NCI-H774 (cell line): Measurements from ENCODE around the gene MIP.
"Not testable (repeated sequence)": the region's sequence is repeated elsewhere in the genome, so short reads cannot be mapped to it uniquely, and the experiment has no call there.

Experiments
- DNase-seq: peaks from one replicate; lab custom pipeline; 2025; lab: John Stamatoyannopoulos, UW

Gene MIP

DNA sequence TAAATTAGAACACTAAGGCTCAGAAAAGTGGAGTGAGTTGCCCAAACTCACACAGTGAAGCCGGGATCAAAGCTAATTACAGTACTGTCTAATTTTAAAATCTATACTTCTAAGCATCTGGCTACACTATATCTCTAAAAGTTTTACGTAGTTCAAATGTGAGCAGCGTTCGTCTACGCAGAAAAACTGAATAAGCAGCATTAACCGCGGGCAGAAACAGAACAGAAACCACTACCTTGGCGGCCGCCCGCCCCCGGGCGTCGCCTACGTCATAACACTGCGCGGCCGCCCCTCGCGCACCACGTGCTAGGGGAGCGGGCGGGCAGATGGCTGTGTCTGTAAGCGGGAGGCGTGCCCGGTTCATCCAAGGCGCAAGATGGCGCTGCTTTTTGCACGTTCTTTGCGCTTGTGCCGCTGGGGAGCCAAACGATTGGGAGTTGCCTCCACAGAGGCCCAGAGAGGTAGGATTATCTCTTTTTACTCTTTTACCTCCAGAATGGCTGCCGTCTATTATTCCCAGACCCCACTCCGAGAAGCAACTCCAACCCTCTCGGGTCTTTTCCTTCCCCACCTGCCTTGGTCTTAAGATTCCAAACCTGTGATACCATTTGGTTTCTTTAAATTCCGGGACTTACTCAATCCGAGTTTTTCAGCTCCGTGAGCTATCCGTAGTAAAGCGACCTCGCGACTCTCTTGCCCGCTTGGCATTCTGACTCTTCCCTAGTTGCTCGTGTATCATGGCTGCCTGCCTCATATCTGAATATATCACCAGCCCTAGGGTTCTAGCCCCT is 14.0 kb upstream of the MIP start, which contains the start of gene SPRYD4:
SPRYD4 (plus strand) TSS at position 363 of the 791 bp plus-strand sequence; CDS start at position 377, 14 bp downstream.
- peak; percentile 96 for DNase-seq

DNA sequence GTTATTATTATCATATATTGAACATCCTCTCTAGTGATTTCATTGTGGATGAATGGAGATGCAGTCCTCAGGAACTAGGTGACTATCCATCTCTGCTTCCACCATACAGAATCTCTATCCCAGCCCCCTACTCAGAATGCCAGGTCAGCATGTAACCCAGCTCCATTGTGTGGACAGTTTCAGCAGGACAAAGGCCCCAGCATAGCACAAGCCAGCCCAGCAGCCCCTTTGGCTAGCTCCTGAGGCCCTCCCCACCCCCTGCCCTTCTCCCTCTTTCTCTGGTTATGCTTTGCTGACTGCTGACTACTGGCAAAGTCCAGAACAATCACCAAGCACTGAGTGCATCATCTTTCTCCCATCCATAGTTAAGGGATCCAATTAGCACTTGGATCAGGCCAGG is 8.1 kb upstream of the MIP start:
- DNase-seq, result no peak

DNA sequence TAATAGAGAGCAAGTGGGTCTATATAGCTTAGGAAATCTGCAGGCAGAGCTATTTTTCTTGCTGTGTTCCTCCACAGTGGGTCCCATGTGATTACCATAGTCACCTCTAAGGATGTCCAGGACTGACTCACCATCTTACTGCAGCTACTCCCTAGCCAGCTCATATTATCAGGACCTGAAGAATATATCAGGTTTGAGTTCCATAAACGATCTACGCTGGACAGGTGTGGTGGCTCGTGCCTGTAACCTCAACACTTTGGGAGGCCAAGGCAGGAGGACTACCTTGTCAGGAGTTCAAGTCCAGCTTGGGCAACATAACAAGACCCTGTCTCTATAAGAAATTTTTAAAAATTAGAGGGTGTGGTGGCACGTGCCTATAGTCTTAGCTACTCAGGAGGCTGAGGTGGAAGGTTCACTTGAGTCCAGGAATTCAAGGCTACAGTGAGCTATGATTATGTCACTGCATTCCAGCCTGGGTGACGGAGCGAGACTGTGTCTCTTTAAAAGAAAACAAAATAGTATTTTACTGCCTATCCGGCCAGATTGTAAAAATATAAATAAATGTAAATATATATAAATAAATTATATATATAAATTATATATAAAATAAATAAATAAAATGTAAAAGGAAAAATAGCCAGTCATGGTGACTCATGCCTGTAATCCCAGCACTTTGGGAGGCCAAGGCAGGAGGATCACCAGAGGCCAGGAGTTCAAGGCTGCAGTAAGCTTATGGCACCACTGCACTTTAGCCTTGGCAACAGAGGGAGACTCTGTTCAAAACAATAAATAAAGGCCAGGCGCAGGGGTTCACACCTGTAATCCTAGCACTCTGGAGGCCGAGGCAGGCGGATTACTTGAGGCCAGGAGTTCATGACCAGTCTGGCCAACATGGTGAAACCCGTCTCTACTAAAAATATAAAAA is 7.0 kb upstream of the MIP start:
- no peak for DNase-seq

DNA sequence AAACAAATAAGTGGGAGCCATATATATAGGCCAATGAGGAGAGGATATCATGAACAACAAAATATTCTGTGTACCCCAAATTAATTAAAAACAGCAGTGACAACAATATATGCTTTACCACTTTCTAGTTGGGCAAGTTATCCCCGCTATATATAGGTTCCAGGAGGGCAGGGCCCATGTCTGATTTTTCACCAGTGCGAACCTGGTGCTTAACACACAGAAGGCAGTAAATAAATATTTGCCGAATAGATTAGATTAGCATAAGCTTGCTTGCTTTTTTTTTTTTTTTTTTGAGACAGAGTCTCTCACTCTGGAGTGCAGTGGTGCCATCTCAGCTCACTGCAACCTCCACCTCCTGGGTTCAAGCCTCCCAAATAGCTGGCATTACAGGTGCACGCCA is 3.4 kb upstream of the MIP start:
- DNase-seq, result no peak

DNA sequence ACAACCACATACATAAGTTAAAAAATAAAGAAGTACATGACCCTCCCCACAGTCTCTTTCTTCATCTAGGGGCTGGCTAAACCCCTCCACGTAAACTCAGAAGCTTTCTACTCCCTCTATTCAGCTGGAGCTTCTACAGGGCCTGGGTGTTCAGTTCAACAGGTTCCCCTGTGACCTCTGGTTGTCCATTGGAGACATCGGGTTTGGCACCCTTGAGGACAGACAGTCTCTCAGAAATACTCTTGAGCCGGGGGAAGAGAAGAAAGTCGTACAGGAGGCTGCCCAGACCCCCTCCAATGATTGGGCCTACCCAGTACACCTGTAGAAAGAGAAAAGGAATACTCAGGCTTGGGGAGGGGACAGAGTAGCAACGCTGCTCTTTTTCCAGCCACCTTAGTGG is 3.3 kb downstream of the MIP start:
- DNase-seq, result no peak

DNA sequence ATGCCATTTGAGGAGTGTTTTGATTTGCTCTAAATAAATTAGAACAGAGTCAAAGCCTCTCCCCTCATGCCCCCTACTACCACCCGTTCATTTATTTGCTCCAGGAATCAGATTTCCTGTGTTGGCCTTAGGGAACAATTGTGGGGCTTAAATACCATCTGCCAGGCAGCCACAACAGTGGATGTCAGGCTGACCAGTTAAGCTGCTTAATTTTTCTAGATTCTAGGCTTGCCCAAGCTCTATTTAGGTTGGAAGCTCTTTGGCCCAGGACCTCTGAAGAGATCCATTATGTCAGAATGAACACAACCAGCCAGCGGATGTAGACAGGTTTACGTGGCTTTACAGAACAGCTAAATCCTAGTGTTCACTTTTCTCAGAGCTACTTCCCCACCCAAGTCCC is 4.2 kb downstream of the MIP start:
- no peak for DNase-seq

DNA sequence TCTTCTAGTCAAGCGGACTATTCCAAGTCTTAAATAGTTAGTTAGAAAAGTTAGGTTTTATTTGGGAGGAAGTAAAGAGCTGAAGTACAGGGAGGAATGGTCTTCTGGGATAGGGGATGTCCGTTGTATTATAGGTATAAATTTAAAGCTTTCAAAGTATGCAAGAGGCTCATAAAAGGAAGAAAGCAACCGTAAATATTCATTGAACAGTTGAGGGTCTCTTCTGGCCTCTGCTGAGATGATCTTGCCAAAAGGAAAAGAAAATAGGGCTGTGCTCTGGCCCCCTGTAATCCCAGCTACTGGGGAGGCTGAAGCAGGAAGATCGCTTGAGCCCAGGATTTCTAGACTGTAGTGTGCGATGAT is 4.9 kb downstream of the MIP start:
- DNase-seq, result no peak

DNA sequence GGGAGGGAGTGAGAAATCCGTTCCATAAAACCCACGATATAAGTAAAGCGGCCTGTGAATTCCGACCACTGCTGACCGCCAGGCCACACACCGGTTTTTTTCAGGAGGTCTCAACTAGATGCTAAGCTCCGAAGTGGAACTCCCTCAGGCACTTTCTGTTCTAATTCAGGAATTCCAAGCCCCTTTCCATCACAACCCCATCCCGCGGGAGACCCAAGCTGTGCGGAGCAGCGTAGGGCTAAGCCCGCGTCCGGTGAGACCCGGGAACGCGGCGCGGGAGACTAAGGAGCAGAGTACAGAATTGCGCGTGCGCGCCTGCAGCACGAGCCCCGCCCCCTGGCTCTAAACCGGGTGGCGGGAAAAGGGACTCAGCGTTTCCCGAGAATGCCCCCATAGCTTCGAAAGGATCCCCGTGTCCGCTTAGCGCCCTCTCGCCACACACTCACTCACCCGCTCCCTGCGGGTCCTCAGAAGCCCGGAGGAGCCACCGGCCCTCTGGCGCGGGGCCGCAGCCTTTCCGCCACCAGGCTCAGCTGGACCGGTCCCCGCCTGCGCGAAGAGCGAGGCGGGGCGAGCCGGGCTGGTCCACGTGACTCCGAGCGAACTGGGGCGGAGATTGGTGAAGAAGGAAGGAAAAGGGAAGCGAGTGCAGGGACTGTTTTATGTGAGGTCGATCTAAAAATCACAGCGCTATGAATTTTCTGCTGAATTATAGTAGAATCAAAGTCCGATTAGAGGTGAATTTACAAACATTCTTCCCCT is 5.4 kb downstream of the MIP start, which contains the start of gene TIMELESS:
TIMELESS (minus strand) TSS at position 567 of the 762 bp plus-strand sequence. CDS start 15,256 bp downstream, outside the sequence.
- DNase-seq, result peak; percentile 94

DNA sequence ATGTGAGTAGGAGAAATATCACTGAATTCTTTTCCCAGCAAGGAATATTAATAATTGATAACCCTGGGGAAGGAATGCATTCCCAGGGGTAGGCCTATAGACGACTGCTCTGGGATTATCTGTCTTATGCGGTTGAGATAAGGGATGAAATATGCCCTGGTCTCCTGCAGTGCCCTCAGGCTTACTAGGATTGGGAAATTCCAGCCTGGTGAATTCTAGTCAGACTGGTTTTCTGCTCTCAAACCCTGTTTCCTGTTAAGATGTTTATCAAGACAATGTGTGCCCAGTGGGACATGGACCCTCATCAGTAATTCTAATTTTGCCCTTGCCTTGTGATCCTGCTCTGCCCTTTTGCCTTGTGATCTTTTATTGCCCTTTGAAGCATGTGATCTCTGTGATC is 11.2 kb downstream of the MIP start:
- DNase-seq, result not testable (repeated sequence)

DNA sequence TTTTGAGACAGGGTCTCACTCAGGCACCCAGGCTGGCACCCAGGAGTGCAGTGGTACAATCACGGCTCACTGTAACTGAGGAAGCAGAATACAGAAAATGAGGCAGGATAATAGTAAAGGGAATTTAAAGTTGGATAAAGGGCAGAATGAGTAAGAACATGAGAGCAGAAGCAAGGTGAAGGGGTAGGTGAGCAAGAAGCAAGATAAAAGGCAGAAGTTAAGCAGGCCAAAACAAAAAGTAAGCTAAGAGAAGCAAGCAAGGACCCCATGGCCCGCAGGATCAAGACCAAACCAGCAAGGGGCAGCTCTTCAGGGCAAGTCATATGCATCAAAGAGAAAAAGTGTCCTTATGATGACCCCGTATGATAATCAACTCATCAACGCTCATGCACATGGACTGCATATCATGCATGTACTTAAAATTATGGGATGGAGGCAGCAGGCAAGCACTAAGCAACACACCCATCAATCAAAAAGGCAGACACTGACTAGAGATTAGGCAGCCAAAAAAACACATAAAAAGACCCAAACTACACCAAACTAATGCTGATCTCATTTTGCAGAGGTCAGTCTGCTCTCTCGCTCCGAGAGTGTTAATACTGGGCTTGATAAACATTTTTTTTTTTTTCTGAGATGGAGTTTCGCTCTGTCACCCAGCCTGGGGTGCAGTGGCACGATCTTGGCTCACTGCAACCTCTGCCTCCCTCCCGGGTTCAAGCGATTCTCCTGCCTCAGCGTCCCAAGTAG is 16.9 kb downstream of the MIP start:
- DNase-seq, result no peak

DNA sequence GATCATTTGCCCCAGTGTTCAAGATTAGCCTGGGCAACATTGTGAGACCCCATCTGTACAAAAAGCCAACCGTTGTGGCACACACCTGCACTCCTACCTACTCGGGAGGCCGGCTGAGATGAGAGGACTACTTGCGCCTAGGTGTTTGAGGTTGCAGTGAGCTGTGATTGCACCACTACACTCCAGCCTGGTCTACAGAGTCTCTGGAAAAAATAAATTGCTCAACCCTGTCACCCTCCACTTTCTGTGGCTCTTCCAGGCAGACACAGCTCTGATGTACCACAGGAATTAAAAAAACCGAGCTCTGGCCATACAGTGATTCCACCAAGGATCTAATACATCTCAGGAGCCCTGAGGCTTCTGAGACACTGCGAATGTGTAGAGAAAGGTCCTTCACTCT is 19.6 kb downstream of the MIP start:
- DNase-seq, result no peak

DNA sequence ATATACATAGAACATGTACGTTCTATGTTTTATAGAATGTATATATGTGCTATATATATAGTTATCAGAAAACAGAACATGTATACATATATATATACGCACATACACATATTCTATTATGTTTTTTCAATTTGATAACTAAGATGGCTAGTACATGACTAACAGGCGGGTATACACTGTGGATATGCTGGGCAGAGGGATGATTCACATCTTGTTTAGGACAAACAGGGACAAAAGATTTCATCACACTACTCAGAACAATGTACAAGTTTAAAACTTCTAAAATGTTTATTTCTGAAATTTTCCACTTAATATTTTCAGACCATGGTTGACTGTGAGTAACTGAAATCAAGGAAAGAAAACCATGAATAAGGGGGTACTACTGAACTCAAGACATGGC is 22.6 kb downstream of the MIP start:
- DNase-seq, result no peak

DNA sequence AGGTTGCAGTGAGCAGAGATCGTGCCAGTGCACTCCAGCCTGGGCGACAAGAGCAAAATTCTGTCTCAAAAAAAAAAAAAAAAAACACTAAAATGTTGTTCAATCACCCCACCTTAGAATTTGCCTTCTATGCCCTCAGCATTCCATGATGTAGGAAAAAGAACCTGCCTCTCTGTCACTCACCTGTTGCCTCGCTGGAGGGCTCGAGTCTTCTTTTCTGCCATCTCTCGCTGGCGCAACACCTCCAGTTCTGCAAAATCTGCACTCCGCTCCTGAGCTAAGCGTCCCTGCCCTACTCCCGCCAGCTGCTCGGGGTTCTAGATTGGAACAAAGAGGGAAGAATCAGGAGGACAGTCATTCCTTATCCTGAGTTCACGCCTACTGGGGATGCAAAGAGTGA is 23.2 kb downstream of the MIP start:
- DNase-seq, result no peak

DNA sequence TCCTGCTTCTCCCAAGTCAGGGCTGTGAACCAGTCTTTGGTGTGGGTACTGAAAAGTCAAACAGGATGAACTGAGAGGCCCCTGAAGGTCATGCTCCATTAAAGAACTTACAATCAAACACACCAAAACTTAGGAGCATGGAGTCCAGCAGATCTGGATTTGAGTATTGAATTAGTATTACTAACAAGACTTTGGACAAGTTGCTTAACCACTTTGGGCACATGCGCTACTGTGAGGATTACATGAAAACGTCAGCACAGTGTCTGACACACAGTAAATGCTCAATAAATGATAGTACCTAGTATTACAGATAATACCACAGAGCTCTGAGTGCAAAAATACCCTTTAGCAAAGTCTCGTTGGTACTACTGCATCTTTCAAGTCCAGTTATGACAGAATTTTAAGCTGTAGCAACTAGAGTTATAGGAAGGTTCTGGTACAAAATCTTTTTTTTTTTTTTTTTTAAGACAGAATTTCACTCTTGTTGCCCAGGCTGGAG is 28.5 kb downstream of the MIP start:
- DNase-seq, result no peak

DNA sequence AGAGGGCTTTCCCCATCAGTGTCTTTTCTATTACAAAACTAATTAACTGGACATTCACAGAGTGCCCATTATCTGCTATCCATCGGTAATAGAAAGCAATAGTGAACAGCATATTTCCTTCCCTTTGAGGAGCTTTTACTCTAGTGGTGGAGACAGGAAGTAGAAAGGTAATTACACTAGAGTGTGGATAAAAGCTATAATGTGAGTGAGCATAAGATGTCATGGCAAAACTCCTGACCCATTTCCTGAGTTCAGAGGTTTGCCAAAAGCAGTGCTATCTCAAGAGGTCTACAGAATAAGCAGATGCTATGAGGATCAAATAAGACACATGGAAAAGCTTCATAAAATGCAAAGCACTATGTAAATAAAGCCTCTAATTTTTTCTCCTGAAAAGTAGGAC is 29.3 kb downstream of the MIP start:
- DNase-seq, result no peak

DNA sequence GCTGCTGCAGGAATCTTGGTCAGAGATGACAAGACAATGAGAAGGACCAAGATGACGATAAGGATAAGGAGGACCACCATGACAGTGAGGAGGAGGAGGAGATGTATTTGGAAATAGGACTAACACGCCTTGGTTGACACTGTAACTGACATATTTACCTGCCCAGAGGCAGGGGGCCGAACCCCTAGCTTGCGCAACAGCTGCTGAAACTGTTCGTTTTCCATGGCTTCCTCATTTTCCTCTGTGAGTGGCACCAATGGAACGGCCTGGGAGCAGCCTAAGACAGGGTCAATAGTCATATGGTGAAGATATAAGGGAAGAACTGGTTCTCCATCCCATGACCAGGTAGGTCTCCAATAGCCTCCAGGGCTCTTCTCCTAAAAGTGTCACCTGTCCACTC is 34.0 kb downstream of the MIP start:
- DNase-seq, result no peak

DNA sequence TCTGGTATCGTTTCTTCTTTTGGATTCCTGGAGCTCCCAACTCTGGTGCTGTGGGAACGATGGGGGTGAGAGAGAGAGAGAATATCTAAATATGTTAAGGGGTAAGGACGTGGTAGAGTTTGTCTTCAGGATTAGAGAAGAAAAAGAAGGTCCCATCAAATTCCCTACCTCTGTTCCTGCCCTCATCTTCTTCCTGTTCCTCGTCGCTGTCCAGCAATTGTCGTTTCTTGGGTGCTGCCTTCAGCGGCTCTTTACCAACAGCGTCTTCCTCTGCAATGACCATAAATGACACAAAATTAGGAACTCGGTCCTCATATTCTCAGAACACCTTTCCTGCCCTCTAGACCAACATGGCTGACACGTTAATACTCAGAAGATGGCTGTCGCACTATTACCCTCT is 36.7 kb downstream of the MIP start:
- DNase-seq, result no peak

DNA sequence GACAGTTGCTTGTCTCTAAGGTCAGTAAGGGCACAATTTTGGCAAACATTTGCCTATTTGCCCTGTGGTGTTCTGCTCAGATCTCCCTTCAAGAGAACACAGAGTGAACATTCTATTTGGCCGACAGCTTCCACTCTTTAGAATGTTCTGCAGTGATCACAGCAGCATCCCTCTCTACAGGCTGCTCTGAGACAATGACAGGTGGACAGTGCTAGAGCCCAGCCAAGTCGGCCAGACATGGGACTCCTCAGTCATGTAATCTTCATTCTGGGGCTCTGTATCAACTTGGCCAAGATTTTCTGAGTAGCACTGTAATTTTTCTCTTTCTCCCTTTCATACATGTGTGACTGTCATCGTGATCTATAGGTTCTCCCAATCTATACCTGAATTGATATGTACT is 40.1 kb downstream of the MIP start:
- DNase-seq, result no peak

DNA sequence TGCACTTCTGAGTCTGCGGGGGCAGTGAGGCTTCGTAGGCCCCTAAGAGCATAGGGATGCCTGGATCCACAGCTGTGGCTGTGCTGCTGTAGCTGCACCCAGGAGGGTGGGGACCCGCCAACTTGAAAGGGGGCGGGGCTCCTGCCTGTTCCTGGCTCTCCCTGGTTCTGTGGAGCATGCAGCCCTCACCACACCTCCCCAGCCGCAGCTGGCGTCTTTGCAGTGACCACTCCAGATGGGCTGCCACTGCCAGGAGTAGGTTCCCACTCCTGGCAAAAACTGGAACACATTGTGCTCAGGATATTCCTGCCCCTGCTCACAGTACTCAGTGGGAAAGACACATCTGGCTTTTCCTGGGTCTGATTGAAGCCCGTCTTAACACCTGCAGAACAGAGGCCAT is 41.1 kb downstream of the MIP start:
- no peak for DNase-seq

DNA sequence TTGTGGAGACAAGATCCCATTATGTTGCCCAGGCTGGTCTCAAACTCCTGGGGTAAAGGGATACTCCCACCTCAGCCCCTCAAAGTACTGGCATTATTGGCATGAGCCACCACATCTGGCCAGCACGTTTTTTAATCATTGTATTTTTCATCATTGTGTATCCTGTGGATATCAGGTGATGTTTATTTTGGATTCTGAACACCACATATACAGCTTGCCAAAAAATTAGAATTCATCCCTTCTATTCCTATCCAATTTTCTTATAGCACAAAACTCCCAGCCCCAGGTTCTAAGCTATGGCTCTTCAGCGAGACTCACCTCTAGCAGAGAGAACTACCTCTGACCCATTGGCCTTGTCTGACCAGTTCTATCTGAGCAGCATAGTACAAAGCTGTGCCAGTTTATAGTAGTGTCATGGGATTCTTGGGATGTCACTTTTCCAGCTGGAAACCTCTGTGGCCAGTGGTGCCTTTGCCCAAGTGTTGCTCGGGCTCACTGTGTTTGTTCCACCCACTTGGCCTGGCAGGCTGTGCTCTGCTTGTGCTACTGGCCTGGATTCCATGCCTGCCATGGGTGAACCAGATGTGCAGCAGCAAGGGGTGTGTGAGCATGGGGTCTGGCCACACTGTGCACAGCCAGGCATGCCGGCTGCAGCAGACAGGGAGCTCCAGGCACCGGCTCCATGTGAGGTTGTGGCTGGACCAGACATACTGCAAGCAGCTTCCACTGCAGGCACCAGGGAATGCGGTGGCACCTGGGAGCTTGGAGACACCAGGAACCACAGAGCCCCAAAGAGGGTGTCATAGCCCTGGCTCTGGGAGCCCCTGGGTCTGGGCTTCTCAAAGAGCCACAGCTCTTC is 42.4 kb downstream of the MIP start:
- DNase-seq, result no peak
